ENCODE measurements around the gene ACTN1. TPM values are rescaled to one million over a fixed set of nuclear protein-coding genes. Genes with fewer than 3 reads are reported as not detected.
A peak's percentile ranks its signal among the peaks of the same experiment; 100 is the strongest.

Gene ACTN1
- total RNA-seq, 1 donor from 2014 or later = 60.1 TPM

- peak; percentile 18 for ATAC-seq
- no peak for DNase-seq (ENCODE audit: low spot score)
Observed at GRCh38 chr14:68951800-68952530, 27.1 kb downstream of the ACTN1 start.

DNA sequence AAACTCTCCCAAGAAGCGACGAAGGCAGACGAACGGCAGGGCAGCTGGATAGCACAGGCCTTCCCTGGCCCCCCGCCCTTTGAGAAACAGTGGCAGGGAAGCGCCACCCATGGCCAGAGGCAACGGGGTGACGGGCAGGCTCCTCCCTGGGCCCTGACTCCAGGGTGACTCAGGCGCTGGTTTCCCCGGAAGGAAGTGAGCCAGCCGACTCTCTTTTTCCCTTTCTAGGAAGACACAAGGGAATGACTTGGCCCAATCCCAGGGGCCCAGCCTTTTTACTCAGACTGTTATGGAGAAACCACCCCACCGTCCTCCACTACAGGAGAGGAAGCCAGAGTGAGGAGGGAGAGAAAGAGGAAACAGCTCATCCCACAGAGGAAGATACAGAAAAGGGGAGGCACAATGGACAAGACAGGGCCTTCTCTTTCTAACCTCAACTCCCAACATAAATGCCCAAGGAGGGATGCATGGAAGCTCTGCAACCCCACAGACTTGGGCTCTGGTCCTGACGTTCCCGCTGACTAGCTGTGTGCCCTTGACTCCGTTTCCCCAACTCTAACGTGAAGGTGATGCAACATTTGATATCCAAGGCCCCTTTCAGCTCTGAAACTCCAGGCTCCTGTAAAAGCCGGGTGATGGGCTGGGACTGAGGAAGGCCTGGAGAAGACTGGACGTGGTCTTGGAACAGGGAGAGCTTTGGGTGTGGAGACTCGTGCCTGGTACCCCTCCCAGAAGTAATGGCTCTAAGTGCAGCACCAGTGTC lies 27.9 kb downstream of the ACTN1 start:
- ATAC-seq (peak; percentile 5), DNase-seq (ENCODE audit: low spot score) (peak; percentile 61)

- ATAC-seq (no peak), DNase-seq (ENCODE audit: low spot score) (no peak)
Observed at GRCh38 chr14:68950111-68950510, 29.0 kb downstream of the ACTN1 start.

DNA sequence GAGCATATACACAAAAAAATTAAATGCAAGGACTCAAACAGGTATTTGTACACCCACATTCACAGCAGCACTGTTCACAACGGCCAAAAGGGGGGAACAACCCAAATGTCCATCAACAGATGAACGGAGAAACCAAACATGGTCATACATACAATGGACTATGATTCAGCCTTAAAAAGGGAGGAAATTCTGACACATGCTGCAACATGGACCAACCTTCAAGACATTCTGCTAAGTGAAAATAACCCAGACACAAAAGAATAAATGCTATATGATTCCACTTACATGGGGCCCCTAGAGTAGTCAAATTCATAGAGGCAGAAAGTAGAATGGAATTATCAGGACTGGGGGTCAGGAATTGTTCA lies 29.5 kb downstream of the ACTN1 start:
- DNase-seq (ENCODE audit: low spot score) (no peak), ATAC-seq (no peak)

DNA sequence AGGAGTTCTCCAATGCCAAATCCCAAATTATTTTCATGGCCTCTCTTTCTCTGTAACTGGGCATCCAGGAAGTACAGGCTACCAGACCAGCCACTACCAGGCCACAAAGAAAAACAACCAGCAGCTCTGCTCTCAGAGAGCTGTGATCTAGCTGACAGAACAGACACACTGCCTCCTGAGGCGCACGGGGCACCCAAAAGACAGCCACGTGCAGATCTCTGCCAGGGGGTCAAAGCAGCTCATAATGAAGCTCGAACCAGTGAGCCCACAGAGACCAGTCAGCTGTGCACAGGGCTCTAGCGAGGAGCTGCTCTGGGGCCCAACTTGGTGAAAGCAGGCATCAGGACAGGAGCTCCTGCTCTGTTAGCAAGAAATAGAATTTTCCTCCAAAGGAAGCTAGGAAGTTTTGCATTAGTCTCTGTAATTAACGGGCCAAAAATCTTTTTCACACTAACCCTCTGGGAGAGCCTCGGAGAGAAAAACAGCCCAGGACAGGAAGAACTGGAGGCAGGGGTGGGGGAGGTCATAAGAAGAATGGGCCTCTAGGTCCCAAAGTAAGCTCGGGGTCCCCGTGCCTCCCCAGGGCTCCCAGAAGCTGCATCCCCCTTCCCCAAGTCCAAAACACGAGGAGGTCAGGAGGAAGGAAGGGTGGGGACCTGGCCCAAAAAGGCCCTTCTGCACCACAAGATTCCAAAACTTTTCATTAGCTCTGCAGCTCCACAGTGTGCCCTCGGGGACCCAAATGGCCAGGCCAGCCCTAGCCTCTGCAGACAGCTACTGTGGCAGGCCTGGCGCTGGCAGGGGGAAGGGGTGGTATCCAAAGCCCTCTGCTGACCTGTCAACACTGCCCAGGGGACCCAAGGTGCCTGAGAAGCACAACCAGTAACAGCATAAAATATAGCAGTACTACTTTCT lies 30.2 kb downstream of the ACTN1 start:
- ATAC-seq (no peak), DNase-seq (ENCODE audit: low spot score) (no peak)

GRCh38 chr14:68947802-68948201 lies 31.3 kb downstream of the ACTN1 start:
- ATAC-seq (peak; percentile 10), DNase-seq (ENCODE audit: low spot score) (no peak)

DNA sequence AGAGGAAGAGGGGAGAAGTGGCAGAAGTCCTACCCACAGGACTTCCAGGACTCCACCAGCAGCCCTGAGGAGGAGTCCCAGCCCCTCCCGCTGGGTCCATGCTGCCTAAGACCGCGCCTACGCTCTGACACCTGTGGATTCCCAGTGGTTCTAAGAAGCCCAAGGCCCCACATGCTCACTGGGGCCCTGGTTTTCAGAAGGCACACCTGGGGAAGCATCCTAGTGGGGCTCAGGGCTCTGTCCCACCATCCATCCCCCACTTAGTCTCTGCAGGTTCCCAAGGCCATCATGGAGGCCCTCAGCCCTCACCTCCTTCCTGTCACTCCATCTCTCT lies 32.6 kb downstream of the ACTN1 start:
- ATAC-seq (no peak), DNase-seq (ENCODE audit: low spot score) (no peak)

DNA sequence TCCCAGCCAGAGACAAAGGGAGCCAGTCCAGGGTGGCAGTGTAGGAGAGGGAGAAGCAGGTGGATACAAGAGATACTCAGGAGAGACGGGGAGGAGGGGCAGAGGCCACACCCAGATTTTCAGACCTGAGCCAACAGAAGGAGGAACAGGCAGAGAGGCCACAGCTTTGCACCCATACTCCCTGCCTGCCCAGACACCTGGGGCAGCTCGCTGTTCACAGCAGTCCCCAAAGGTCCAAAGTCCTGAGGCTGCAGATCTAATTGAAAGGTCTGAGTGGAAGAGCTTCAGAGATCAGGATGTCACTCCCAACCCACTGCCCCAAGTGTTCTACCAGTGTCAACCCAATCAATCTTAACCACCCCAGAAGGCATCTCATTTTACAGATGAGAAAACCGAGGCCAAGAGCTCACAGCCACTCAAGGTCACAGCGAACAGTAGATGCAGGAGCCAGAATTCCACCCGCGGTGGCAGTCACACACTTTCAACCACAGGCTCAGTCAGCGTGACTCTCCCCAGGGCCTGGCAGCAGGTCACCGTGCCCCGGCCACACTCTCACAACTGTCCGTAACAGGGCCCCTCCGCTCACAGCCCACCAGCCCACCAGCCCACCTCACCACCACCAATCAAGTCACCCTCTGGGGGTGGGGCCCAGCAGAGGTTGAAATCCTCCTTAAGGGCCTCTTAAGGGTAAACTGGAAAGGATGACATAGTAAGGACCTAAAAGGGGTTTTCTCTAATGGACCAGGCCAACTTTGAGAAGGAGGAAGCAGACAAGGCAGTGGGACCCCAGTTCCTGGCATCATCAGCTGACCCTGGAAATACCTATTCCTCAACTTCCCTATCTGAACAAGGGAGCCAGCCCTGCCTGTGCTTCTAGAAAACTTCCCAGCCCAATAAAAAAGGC lies 33.3 kb downstream of the ACTN1 start:
- DNase-seq (ENCODE audit: low spot score) (peak; percentile 75), ATAC-seq (peak; percentile 82)

GRCh38 chr14:68945190-68945584 lies 33.9 kb downstream of the ACTN1 start:
- ATAC-seq = no peak
- no peak for DNase-seq (ENCODE audit: low spot score)

DNA sequence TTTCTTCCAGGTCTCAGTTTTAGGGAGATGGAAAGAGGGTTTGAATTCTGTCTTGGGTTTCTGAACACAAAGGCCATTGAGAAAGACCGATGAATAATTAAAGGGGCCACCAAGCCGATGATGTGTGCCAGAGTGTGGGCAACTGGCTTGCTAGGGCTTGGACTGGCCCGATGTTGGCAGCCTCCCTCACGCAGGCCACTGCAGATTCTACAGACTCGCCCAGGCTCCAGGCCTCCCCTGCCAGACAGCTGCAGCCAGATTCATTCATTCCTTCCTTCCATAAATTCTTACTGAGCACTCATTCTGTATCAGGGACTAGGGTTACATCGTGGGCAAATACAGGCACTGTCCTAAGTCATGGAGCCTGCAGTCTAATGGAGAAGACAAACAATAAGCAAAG lies 34.9 kb downstream of the ACTN1 start:
- ATAC-seq = no peak
- DNase-seq (ENCODE audit: low spot score) = no peak

GRCh38 chr14:68943107-68943506 lies 36.0 kb downstream of the ACTN1 start:
- no peak for ATAC-seq
- DNase-seq (ENCODE audit: low spot score) = no peak

- DNase-seq (ENCODE audit: low spot score) (no peak), ATAC-seq (no peak)
Observed at GRCh38 chr14:68942296-68943035, 36.6 kb downstream of the ACTN1 start.

DNA sequence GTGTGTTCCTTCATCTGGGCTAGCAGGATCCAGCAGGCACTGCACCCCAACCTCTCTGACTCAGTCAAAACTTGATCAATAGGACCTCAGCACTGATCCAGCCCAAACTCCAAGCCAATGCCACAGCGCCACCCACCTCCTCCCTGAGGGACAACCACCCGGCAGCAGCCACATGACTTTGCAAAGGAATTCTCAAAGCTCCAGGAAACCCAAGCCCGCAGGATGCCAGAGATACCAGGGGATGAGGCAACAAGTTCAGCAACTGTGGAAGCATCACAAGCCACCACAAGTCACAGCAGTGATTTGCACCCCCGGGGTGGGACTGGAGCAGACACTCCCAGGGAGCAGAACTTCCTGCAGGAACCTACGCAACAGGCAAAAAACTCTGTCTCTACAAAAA lies 37.3 kb downstream of the ACTN1 start:
- ATAC-seq (peak; percentile 2), DNase-seq (ENCODE audit: low spot score) (peak; percentile 68)

DNA sequence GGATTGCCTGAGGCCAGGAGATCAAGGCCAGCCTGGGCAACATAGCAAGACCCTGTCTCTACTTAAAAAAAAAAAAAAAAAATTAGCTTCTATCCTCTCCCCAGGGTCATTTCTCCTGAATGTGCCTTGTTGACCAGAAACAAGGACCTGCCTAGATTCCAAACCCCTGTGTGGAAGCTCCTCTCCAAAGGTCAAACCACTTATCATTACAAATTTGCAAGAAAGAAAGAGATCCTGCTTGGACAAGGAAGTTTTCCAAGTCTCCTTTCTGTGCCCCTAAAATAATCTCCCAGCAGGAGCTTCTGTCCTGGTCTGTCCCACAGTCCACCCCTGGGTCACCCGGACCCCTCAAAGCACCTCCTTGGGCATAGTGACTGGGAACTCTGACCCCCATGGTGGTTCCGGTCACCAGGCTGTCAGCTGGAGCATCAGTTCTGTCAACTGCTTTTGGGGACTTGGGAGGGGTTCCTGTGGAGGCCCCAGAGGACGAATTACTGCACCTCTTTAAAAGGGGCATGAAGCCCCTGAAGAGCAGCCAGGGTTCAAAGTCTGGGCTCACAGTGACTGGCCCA lies 38.4 kb downstream of the ACTN1 start:
- DNase-seq (ENCODE audit: low spot score) = no peak
- no peak for ATAC-seq

DNA sequence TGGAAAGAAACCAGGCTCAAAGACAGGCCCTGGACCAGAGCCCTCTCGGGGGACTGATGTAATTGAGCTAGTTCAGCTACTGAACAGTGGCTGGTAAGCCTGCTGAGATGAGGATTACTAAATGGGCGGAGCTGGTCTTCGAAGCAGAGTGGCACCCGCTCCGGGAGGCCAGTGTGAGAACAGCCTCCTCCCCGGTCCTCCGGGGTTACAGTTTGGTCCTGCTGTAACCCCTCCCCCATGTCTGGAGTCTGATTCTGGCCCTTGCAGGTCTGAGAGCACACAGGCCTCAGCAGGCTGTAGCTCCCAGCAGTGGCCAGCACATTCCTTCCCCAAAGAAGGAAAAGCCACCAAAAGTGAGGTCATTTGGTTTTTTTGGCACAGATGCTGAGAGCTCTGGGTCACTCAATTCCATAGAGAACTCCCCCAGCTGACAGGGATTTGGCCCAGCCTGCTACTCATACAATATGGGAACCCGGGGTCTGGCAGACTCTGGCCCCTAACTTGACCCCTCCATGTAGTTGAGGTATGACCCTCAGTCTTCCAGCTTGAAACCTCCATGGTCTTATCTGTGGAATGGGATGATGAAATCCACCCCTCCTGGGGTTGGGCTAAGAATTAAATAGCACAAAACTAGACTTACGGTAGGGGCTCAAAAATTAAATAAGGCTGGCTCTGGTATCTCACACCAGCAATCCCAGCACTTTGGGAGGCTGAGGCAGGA lies 39.0 kb downstream of the ACTN1 start:
- ATAC-seq = peak; percentile 22
- DNase-seq (ENCODE audit: low spot score) = peak; percentile 78

GRCh38 chr14:68939181-68939892 lies 39.8 kb downstream of the ACTN1 start:
- ATAC-seq = no peak
- no peak for DNase-seq (ENCODE audit: low spot score)

DNA sequence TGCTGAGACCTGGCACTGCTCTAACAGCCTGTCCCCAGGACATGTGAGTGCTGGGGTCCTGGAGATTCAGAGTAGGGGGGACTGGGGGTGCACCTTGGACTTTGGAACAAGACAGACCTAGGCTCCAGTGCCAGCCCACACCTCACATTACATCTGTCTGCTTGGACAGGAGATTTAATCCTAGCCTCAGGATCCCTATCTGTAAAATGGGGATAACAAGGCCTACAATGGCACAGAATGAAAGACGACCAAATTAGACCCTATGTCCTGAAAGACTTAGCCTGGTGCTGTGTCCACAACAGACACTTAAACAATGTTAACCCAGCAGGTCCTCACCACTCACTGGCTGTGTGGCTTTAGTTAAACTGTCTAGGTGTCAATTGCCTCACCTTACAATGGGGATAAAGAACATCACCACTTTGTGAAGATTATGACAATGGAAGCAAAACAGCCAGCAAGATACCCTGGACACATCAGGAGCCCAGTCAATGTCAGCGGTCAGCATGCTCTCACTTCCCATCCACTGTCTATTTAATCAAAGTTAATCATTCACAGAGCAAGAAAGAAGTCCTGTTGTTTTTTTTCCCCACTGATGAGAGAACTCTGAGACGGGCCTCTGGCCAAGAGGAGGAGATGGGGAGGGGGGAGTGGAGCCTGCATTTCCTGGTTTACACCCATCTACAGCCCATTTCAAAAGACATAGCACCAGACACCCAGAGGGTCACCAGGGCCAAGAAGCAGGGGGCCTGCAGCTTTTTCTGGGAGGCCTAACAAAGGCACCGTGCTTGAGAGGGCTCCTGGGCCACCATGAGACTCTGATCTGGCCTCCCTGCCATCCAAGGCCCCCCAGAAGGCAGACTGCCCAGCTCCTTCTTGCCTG lies 40.6 kb downstream of the ACTN1 start:
- ATAC-seq = peak; percentile 59
- DNase-seq (ENCODE audit: low spot score) = peak; percentile 89
